IPS DF 6.9 (cell line): ENCODE results near the gene IMPA2.

ENCODE experiments used
- DNase-seq: peaks from one replicate; pipeline ENCODE4 v3.0.0-alpha.2; 2013; ENCODE audit warnings: low read depth, low spot score
- H3K27ac ChIP-seq: one replicate; pipeline ENCODE4 v1.5.1; 2013; ENCODE audit warnings: low read length, control low read depth
- H3K27me3 ChIP-seq: 2 replicates; pipeline ENCODE4 v1.6.1; 2013; ENCODE audit warnings: mild to moderate bottlenecking, low read length; ENCODE audit not compliant: control insufficient read depth, insufficient read depth
- H3K36me3 ChIP-seq: 2 replicates; pipeline ENCODE4 v1.6.1; 2013; ENCODE audit warnings: low read length; ENCODE audit not compliant: control insufficient read depth, insufficient read depth
- H3K4me1 ChIP-seq: 2 replicates; pipeline ENCODE4 v1.6.1; 2013; ENCODE audit warnings: low read length; ENCODE audit not compliant: control insufficient read depth, insufficient read depth
- H3K4me3 ChIP-seq: 2 replicates; pipeline ENCODE4 v1.5.1; 2013; ENCODE audit warnings: mild to moderate bottlenecking, low read length
- H3K9me3 ChIP-seq: 2 replicates; pipeline ENCODE4 v1.6.1; 2013; ENCODE audit warnings: low read length, inconsistent platforms; ENCODE audit not compliant: control insufficient read depth, insufficient read depth
- WGBS: extraction: QIAGEN DNeasy Blood & Tissue Kit; methylation state at CpG from one replicate; pipeline ENCODE4 v1.1.7; 2013; ENCODE audit warnings: mixed read lengths, missing lambda C conversion rate; ENCODE audit not compliant: insufficient read length, insufficient coverage; 5-methylcytosine and 5-hydroxymethylcytosine counted together

IMPA2 gene

GRCh38 chr18:12028040-12028628, 46.8 kb downstream of the IMPA2 start:
- Histone ChIP-seq H3K4me3 (no peak overlapping the region), H3K9me3 (no peaks in the 10 kb centered on the region), H3K36me3 (peaks cover 21% of the 10 kb centered on the region), H3K27me3 (no peaks in the 10 kb centered on the region), H3K27ac (no peak overlapping the region), H3K4me1 (peaks cover 3% of the 10 kb centered on the region; the same call in 1 of the 2 replicates)
- no peak for DNase-seq
- no CpG with 5 or more reads among the region's 15 CpGs for WGBS

- WGBS, result no CpG with 5 or more reads among the region's 11 CpGs
- DNase-seq, result no peak
- H3K27me3 ChIP-seq, result no peaks in the 10 kb centered on the region
- no peak overlapping the region for H3K27ac ChIP-seq
- no peak overlapping the region for H3K4me3 ChIP-seq
- H3K4me1 ChIP-seq, result peaks cover 3% of the 10 kb centered on the region; the same call in 1 of the 2 replicates
- no peaks in the 10 kb centered on the region for H3K9me3 ChIP-seq
- H3K36me3 ChIP-seq, result peaks cover 18% of the 10 kb centered on the region
Measured at GRCh38 chr18:12028674-12029073, 47.4 kb downstream of the IMPA2 start.

- Histone ChIP-seq H3K4me3 (no peak overlapping the region), H3K9me3 (no peaks in the 10 kb centered on the region), H3K27ac (no peak overlapping the region), H3K27me3 (no peaks in the 10 kb centered on the region), H3K36me3 (peaks cover 18% of the 10 kb centered on the region), H3K4me1 (peaks cover 3% of the 10 kb centered on the region; the same call in 1 of the 2 replicates)
- DNase-seq, result no peak
- WGBS, result no CpG with 5 or more reads among the region's 21 CpGs
Measured at GRCh38 chr18:12029786-12030584, 48.7 kb downstream of the IMPA2 start.

- no peak for DNase-seq
- Histone ChIP-seq H3K9me3 (no peaks in the 10 kb centered on the region), H3K36me3 (peaks cover 18% of the 10 kb centered on the region), H3K27ac (no peak overlapping the region), H3K4me3 (no peak overlapping the region), H3K4me1 (peaks cover 3% of the 10 kb centered on the region; the same call in 1 of the 2 replicates), H3K27me3 (no peaks in the 10 kb centered on the region)
- WGBS, result no CpG with 5 or more reads among the region's 10 CpGs
Measured at GRCh38 chr18:12030670-12031069, 49.4 kb downstream of the IMPA2 start.

- WGBS, result no CpG with 5 or more reads among the region's 1 CpG
Measured at GRCh38 chr18:12031181-12031580, 49.9 kb downstream of the IMPA2 start.

GRCh38 chr18:12031846-12032245, 50.5 kb downstream of the IMPA2 start:
- Histone ChIP-seq H3K4me1 (no peaks in the 10 kb centered on the region), H3K36me3 (peaks cover 18% of the 10 kb centered on the region), H3K9me3 (no peaks in the 10 kb centered on the region), H3K4me3 (no peak overlapping the region), H3K27ac (no peak overlapping the region), H3K27me3 (no peaks in the 10 kb centered on the region)
- no peak for DNase-seq
- WGBS, result no CpG with 5 or more reads among the region's 7 CpGs

More at GRCh38 chr18:12031181-12031580, 49.9 kb downstream of the IMPA2 start:
- no peaks in the 10 kb centered on the region for H3K27me3 ChIP-seq
- peaks cover 3% of the 10 kb centered on the region; the same call in 1 of the 2 replicates for H3K4me1 ChIP-seq
- no peak for DNase-seq
- H3K9me3 ChIP-seq, result no peaks in the 10 kb centered on the region
- peaks cover 18% of the 10 kb centered on the region for H3K36me3 ChIP-seq
- no peak overlapping the region for H3K4me3 ChIP-seq
- H3K27ac ChIP-seq, result no peak overlapping the region

GRCh38 chr18:12032786-12033642, 51.7 kb downstream of the IMPA2 start:
- Histone ChIP-seq H3K36me3 (peaks cover 17% of the 10 kb centered on the region), H3K4me1 (no peaks in the 10 kb centered on the region), H3K9me3 (no peaks in the 10 kb centered on the region), H3K27ac (no peak overlapping the region), H3K4me3 (no peak overlapping the region), H3K27me3 (peaks cover 2% of the 10 kb centered on the region; the same call in 1 of the 2 replicates)
- no peak for DNase-seq
- no CpG with 5 or more reads among the region's 11 CpGs for WGBS

- H3K4me1 ChIP-seq, result no peaks in the 10 kb centered on the region
- peaks cover 6% of the 10 kb centered on the region; the same call in 1 of the 2 replicates for H3K27me3 ChIP-seq
- H3K27ac ChIP-seq, result no peak overlapping the region
- no CpG with 5 or more reads among the region's 7 CpGs for WGBS
- DNase-seq, result no peak
- peaks cover 10% of the 10 kb centered on the region for H3K36me3 ChIP-seq
- H3K4me3 ChIP-seq, result no peak overlapping the region
- no peaks in the 10 kb centered on the region for H3K9me3 ChIP-seq
Measured at GRCh38 chr18:12033643-12034025, 52.3 kb downstream of the IMPA2 start.

- Histone ChIP-seq H3K4me3 (no peak overlapping the region), H3K9me3 (no peaks in the 10 kb centered on the region), H3K27ac (no peak overlapping the region), H3K4me1 (no peaks in the 10 kb centered on the region), H3K27me3 (peaks cover 6% of the 10 kb centered on the region; the same call in 1 of the 2 replicates), H3K36me3 (peaks cover 8% of the 10 kb centered on the region; the same call in 1 of the 2 replicates)
- no peak for DNase-seq
- no CpG with 5 or more reads among the region's 8 CpGs for WGBS
Measured at GRCh38 chr18:12034241-12035100, 53.2 kb downstream of the IMPA2 start.
